LNCaP clone FGC (cell line): Measurements from ENCODE around the gene ACBD6.

Experiments used
- DNase-seq: peaks from one replicate; pipeline ENCODE4 v3.0.0-alpha.2; 2011; ENCODE audit warnings: low read depth
- H3K4me3 ChIP-seq: 2 replicates; pipeline ENCODE4 v1.5.1; 2011; ENCODE audit warnings: mild to moderate bottlenecking, low read depth, low read length, control low read depth
- CTCF ChIP-seq: IDR thresholded peaks from 2 replicates; pipeline ENCODE4 v1.5.1; 2012; ENCODE audit warnings: mild to moderate bottlenecking; ENCODE audit not compliant: control insufficient read depth, insufficient read depth; ENCODE audit errors: extremely low read depth

The ACBD6 gene

GRCh38 chr1:180309338-180309737, 193.0 kb downstream of the ACBD6 start:
- no peak overlapping the region for H3K4me3 ChIP-seq
- DNase-seq = no peak
- no peak for TF ChIP-seq CTCF

- no peak overlapping the region for H3K4me3 ChIP-seq
- no peak for DNase-seq
- no peak for TF ChIP-seq CTCF
Measured at GRCh38 chr1:180301135-180301742, 201.1 kb downstream of the ACBD6 start.

- DNase-seq = no peak
- no peak overlapping the region for H3K4me3 ChIP-seq
- TF ChIP-seq CTCF = no peak
Measured at GRCh38 chr1:180299479-180300221, 202.7 kb downstream of the ACBD6 start.

GRCh38 chr1:180295999-180296398, 206.4 kb downstream of the ACBD6 start:
- TF ChIP-seq CTCF = no peak
- no peak for DNase-seq
- no peak overlapping the region for H3K4me3 ChIP-seq

GRCh38 chr1:180294711-180295110, 207.7 kb downstream of the ACBD6 start:
- TF ChIP-seq CTCF = no peak
- H3K4me3 ChIP-seq = no peak overlapping the region
- no peak for DNase-seq

GRCh38 chr1:180291004-180291403, 211.4 kb downstream of the ACBD6 start:
- DNase-seq = no peak
- no peak for TF ChIP-seq CTCF
- no peak overlapping the region for H3K4me3 ChIP-seq
